ENCODE data around the gene TRABD2B. TPM values are rescaled to one million over a fixed set of nuclear protein-coding genes. Genes with fewer than 3 reads are reported as not detected.

Gene TRABD2B
- total RNA-seq, 1 donor from 2014 or later: 0.64 TPM

DNA sequence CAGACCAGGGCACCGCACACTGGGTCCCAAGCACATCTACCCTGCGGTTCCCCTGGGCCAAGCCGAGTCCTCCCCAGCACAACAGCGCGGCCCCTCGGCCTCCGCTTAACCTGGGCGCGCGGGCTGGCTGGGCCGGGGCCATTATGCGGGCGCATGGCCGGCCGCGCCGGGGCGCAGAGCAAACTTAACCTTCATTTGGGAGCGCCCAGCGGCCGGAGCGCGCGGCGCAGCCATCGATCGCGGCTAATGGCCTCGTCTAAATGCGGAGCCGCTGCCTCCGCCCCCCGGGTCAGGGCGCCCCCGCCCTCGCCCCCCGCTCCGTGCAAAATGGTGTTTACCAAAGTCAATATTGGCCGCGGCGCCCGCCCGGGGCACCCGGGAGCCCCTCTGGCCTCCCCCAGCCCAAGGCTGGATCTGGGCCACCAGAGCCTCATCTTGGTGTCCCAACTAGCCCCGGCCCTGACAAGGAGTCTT, 272.1 kb downstream of the TRABD2B start:
- H3K27ac Mint-ChIP-seq (ENCODE audit: unreplicated experiment): no peak overlapping the region
- H3K9me3 Mint-ChIP-seq (ENCODE audit: unreplicated experiment): peaks cover 2% of the 10 kb centered on the region
- H3K4me3 Mint-ChIP-seq (ENCODE audit: unreplicated experiment): no peak overlapping the region
- TF ChIP-seq, protein P1, sequence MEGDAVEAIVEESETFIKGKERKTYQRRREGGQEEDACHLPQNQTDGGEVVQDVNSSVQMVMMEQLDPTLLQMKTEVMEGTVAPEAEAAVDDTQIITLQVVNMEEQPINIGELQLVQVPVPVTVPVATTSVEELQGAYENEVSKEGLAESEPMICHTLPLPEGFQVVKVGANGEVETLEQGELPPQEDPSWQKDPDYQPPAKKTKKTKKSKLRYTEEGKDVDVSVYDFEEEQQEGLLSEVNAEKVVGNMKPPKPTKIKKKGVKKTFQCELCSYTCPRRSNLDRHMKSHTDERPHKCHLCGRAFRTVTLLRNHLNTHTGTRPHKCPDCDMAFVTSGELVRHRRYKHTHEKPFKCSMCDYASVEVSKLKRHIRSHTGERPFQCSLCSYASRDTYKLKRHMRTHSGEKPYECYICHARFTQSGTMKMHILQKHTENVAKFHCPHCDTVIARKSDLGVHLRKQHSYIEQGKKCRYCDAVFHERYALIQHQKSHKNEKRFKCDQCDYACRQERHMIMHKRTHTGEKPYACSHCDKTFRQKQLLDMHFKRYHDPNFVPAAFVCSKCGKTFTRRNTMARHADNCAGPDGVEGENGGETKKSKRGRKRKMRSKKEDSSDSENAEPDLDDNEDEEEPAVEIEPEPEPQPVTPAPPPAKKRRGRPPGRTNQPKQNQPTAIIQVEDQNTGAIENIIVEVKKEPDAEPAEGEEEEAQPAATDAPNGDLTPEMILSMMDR (IDR thresholded peaks at IDR 0.05; ENCODE audit: partially characterized antibody, unreplicated experiment): peak; percentile 57
- H3K36me3 Mint-ChIP-seq (ENCODE audit: unreplicated experiment): peaks cover 9% of the 10 kb centered on the region
- peaks cover 7% of the 10 kb centered on the region for H3K27me3 Mint-ChIP-seq (ENCODE audit: unreplicated experiment)
- peak; percentile 83 for DNase-seq
- peaks cover 1% of the 10 kb centered on the region for H3K4me1 Mint-ChIP-seq (ENCODE audit: low read depth, unreplicated experiment)

DNA sequence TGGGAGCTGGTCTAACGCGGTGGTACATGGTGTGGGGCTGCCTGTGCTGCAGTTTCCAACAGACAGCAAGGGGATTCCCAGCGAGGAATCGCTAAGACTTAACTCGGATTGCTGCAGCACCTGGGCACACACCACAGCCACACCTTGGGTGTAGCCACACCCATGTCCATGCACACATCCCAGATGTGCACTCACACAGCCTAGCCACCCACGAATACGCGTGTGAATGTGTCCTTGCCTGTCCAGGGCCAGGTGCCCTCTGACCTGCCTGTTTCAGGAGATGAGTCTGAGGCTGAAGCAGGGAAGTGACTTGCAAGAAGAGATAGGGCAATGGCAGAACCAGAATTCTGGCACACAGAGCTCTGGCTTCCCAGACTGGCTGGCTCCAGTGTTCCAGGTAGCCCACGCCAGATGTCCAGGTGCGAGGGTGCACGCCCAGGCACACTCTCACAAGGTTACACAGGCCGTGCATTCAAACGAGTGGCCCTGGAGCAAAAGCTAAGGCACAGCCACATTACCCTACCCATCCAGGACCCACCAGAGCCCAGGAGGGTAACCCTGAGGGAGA, 272.7 kb downstream of the TRABD2B start:
- no peak overlapping the region for H3K27ac Mint-ChIP-seq (ENCODE audit: unreplicated experiment)
- peaks cover 1% of the 10 kb centered on the region for H3K4me1 Mint-ChIP-seq (ENCODE audit: low read depth, unreplicated experiment)
- TF ChIP-seq, protein P1 (IDR thresholded peaks at IDR 0.05; ENCODE audit: partially characterized antibody, unreplicated experiment): no peak
- no peak for DNase-seq
- peaks cover 9% of the 10 kb centered on the region for H3K36me3 Mint-ChIP-seq (ENCODE audit: unreplicated experiment)
- H3K4me3 Mint-ChIP-seq (ENCODE audit: unreplicated experiment): no peak overlapping the region
- peaks cover 2% of the 10 kb centered on the region for H3K9me3 Mint-ChIP-seq (ENCODE audit: unreplicated experiment)
- peaks cover 7% of the 10 kb centered on the region for H3K27me3 Mint-ChIP-seq (ENCODE audit: unreplicated experiment)

DNA sequence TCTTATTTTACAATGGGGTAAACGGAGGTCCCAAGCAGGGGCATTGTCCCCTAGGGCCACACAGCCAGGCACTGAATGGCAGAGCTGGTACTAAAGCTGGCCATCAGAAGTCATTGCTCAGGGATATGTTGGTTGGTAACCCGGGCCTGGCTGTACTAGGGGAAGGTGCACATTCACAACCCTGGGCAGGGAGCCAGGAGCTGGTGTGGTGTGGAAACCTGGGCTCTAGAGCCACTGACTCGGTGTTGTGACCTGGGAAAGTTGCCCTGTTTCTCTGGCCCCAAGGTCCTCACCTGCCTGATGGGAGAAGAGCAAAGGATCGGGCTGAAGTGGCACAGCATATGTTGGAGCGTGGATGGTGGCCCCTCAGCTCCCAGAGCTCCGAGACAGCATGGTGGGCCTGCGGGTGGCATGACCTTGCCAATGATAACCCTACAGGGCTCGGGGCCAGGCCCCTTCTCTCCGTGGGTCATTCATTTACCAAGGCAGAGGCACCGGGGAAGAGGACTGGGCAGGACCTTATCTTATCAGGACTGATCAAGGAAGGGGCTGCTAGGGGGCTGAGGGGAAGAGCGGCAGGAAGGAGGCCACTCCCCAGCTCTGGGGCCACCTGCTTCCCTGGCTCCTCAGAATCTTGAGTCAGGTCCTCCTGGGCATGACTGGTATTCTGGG, 274.1 kb downstream of the TRABD2B start:
- peaks cover 4% of the 10 kb centered on the region for H3K36me3 Mint-ChIP-seq (ENCODE audit: unreplicated experiment)
- H3K9me3 Mint-ChIP-seq (ENCODE audit: unreplicated experiment): peaks cover 2% of the 10 kb centered on the region
- no peak for DNase-seq
- H3K27me3 Mint-ChIP-seq (ENCODE audit: unreplicated experiment): peaks cover 5% of the 10 kb centered on the region
- peaks cover 1% of the 10 kb centered on the region for H3K4me1 Mint-ChIP-seq (ENCODE audit: low read depth, unreplicated experiment)
- TF ChIP-seq, protein P1 (IDR thresholded peaks at IDR 0.05; ENCODE audit: partially characterized antibody, unreplicated experiment): no peak
- H3K4me3 Mint-ChIP-seq (ENCODE audit: unreplicated experiment): no peak overlapping the region
- H3K27ac Mint-ChIP-seq (ENCODE audit: unreplicated experiment): no peak overlapping the region

DNA sequence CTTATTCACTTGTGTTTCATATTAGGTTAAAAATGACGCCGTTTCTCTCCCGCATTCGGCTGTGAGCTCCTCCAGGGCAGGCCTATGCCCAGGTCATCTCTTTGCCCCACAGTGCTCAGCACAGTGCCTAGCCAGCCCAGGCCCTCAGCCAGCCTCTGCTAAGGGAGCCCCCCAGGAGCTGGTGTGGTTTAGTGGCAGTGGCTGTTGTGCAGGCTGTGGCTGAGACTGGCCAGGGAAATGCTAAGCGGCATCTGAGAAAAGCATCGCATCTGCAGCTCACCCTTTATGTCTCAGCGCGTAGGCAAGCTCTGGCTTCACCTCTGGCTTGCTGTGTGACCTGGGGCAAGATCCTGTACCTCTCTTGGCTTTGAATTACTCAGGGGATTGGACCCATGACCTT, 275.1 kb downstream of the TRABD2B start:
- Mint-ChIP-seq H3K4me3 (ENCODE audit: unreplicated experiment) (no peak overlapping the region), H3K4me1 (ENCODE audit: low read depth, unreplicated experiment) (peaks cover 1% of the 10 kb centered on the region), H3K9me3 (ENCODE audit: unreplicated experiment) (peaks cover 2% of the 10 kb centered on the region), H3K27me3 (ENCODE audit: unreplicated experiment) (peaks cover 5% of the 10 kb centered on the region), H3K36me3 (ENCODE audit: unreplicated experiment) (peaks cover 4% of the 10 kb centered on the region), H3K27ac (ENCODE audit: unreplicated experiment) (no peak overlapping the region)
- DNase-seq: no peak
- TF ChIP-seq, protein P1 (IDR thresholded peaks at IDR 0.05; ENCODE audit: partially characterized antibody, unreplicated experiment): no peak

DNA sequence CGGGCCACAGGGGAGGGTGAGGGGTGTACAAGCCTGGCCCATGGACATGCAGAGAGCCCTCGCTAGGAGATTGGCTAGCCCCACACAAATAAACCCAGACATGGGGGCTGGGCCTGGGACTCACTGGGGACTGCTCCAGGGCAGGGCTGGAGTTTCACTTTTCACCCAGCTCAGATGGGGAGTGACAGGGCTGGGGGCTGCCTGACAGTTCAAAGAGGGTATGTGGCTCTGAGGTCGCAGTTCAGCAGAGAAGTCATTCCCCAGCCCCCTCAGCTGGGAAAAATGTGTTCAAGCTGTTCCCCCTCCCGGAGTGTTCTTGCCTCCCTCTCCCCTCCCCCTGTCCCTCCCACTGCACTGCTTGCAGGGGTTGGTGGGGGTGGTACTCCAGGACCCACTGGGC, 277.1 kb downstream of the TRABD2B start:
- Mint-ChIP-seq H3K27ac (ENCODE audit: unreplicated experiment) (no peak overlapping the region), H3K27me3 (ENCODE audit: unreplicated experiment) (peaks cover 9% of the 10 kb centered on the region), H3K36me3 (ENCODE audit: unreplicated experiment) (peaks cover 4% of the 10 kb centered on the region), H3K9me3 (ENCODE audit: unreplicated experiment) (peaks cover 2% of the 10 kb centered on the region), H3K4me1 (ENCODE audit: low read depth, unreplicated experiment) (peaks cover 4% of the 10 kb centered on the region), H3K4me3 (ENCODE audit: unreplicated experiment) (no peak overlapping the region)
- no peak for DNase-seq
- TF ChIP-seq, protein P1 (IDR thresholded peaks at IDR 0.05; ENCODE audit: partially characterized antibody, unreplicated experiment): no peak
